Glutamatergic neuron (in vitro differentiated cells): ENCODE results near the gene LGALS3. TPM values are rescaled to one million over a fixed set of nuclear protein-coding genes. Genes with fewer than 3 reads are reported as not detected.

Source experiments
- DNase-seq: peaks from one replicate; pipeline ENCODE4 v3.0.0; 2022
- H3K27ac Mint-ChIP-seq: one replicate; pipeline ENCODE4 v1.8.0; 2020; ENCODE audit warnings: mild to moderate bottlenecking, mixed read lengths, inconsistent platforms; ENCODE audit not compliant: unreplicated experiment
- H3K27me3 Mint-ChIP-seq: one replicate; pipeline ENCODE4 v1.8.0; 2020; ENCODE audit warnings: mild to moderate bottlenecking, moderate library complexity, mixed read lengths, inconsistent platforms; ENCODE audit not compliant: unreplicated experiment
- H3K36me3 Mint-ChIP-seq: one replicate; pipeline ENCODE4 v1.8.0; 2020; ENCODE audit warnings: mild to moderate bottlenecking, mixed read lengths, inconsistent platforms; ENCODE audit not compliant: unreplicated experiment
- H3K4me1 Mint-ChIP-seq: one replicate; pipeline ENCODE4 v1.8.0; 2020; ENCODE audit warnings: mild to moderate bottlenecking, low read depth, mixed read lengths, inconsistent platforms; ENCODE audit not compliant: unreplicated experiment
- H3K4me3 Mint-ChIP-seq: one replicate; pipeline ENCODE4 v1.8.0; 2020; ENCODE audit warnings: mild to moderate bottlenecking, mixed read lengths, inconsistent platforms; ENCODE audit not compliant: unreplicated experiment
- H3K9me3 Mint-ChIP-seq: one replicate; pipeline ENCODE4 v1.8.0; 2020; ENCODE audit warnings: mild to moderate bottlenecking, moderate library complexity, mixed read lengths, inconsistent platforms; ENCODE audit not compliant: unreplicated experiment
- CTCF ChIP-seq: fragments of 200-600 bp; sonication (generic); IDR thresholded peaks from one replicate; pipeline ENCODE4 v1.5.0; 2021; ENCODE audit not compliant: partially characterized antibody, unreplicated experiment
- total RNA-seq: library from RNA; stranded (reverse); fragmentation: NEBNext Ultra II Directional; extraction: Animal tissue kit (Norgen Biotek cat#: 25700); gene quantifications from one replicate; pipeline ENCODE4 v1.2.1, GENCODE V29; 2021; ENCODE audit not compliant: unreplicated experiment

LGALS3 gene
- total RNA-seq, 1 donor from 2014 or later: not detected

GRCh38 chr14:55160989-55161388 is 31.9 kb downstream of the LGALS3 start:
- Mint-ChIP-seq H3K9me3 (no peaks in the 10 kb centered on the region), H3K36me3 (no peaks in the 10 kb centered on the region), H3K27me3 (peaks cover 2% of the 10 kb centered on the region), H3K27ac (no peak overlapping the region), H3K4me1 (no peaks in the 10 kb centered on the region), H3K4me3 (no peak overlapping the region)
- TF ChIP-seq CTCF: no peak
- no peak for DNase-seq

GRCh38 chr14:55170526-55170925 is 41.5 kb downstream of the LGALS3 start:
- no peak for DNase-seq
- H3K36me3 Mint-ChIP-seq: no peaks in the 10 kb centered on the region
- H3K4me1 Mint-ChIP-seq: no peaks in the 10 kb centered on the region

GRCh38 chr14:55180006-55180405 is 51.0 kb downstream of the LGALS3 start:
- Mint-ChIP-seq H3K27me3 (no peaks in the 10 kb centered on the region), H3K36me3 (no peaks in the 10 kb centered on the region), H3K27ac (no peak overlapping the region), H3K9me3 (no peaks in the 10 kb centered on the region), H3K4me1 (no peaks in the 10 kb centered on the region), H3K4me3 (no peak overlapping the region)
- TF ChIP-seq CTCF: no peak
- no peak for DNase-seq

More at GRCh38 chr14:55170526-55170925, 41.5 kb downstream of the LGALS3 start:
- no peak for TF ChIP-seq CTCF
- Mint-ChIP-seq H3K9me3 (no peaks in the 10 kb centered on the region), H3K27ac (no peak overlapping the region), H3K4me3 (no peak overlapping the region), H3K27me3 (no peaks in the 10 kb centered on the region)

GRCh38 chr14:55180434-55180833 is 51.4 kb downstream of the LGALS3 start:
- DNase-seq: no peak
- no peaks in the 10 kb centered on the region for H3K4me1 Mint-ChIP-seq
- no peaks in the 10 kb centered on the region for H3K27me3 Mint-ChIP-seq
- H3K4me3 Mint-ChIP-seq: no peak overlapping the region
- no peak overlapping the region for H3K27ac Mint-ChIP-seq
- H3K9me3 Mint-ChIP-seq: no peaks in the 10 kb centered on the region
- H3K36me3 Mint-ChIP-seq: no peaks in the 10 kb centered on the region
- TF ChIP-seq CTCF: no peak

- Mint-ChIP-seq H3K4me3 (no peak overlapping the region), H3K36me3 (no peaks in the 10 kb centered on the region), H3K27me3 (peaks cover 2% of the 10 kb centered on the region), H3K9me3 (no peaks in the 10 kb centered on the region), H3K27ac (no peak overlapping the region), H3K4me1 (peaks cover 10% of the 10 kb centered on the region)
- no peak for TF ChIP-seq CTCF
- no peak for DNase-seq
Measured at GRCh38 chr14:55188686-55189295, 59.7 kb downstream of the LGALS3 start.
